ENCODE data around the gene PIP5K1B.

DNA sequence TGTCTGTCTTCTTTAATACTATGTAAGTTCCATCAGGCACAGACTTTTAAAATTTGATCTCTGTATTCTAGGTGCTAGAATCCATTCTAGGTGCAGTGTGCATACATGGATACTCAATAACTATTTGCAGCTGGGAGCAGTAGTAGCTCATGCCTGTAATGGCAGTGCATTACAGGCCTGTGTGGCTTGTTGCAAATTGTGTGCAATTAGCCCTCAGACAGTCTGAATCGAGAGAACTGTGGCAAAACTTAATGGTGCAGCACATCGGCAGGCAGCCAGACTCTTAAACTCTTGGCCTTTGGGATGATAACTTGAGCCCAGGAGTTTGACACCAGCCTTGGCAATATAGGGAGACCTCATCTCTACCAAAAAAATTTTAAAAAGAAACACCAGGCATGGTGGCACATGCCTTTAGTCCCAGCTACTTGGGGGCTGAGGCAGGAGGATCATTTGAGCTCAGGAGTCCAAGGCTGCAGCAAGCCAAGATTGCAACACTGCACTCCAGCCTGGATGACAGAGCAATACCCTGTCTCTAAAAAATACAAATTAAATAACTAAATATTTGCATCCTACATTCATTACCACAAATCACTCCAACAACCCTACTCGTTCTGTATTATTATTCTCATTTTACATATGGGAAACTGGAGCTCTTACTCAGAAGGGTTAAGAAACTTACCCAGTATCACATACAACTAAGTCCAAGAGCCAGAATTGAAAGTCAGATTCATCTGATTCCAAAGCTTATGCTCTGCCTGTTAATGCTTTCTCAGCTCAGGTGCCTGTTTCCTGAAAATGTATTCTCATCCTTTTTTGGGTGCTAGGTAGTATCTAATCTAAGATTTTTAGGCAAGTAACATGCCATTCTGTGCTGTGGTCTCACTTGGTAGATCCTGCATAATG lies 278.7 kb downstream of the PIP5K1B start:
- TF ChIP-seq CTCF (IDR thresholded peaks at IDR 0.05; ENCODE audit: poor library complexity) (no peak), EZH2 (IDR thresholded peaks at IDR 0.05; ENCODE audit: borderline replicate concordance) (no peak), EZH2phosphoT487 (IDR thresholded peaks at IDR 0.05; ENCODE audit: low read depth, severe bottlenecking, unreplicated experiment) (no peak)

All from hepatocyte (in vitro differentiated cells).